Stimulated activated CD8-positive, alpha-beta memory T cell treated with anti-CD3 and anti-CD28 coated beads, Interleukin-4, amount 100 ng/mL, for 48 hours (primary cell): Measurements from ENCODE around the gene RALGPS2.
"Not testable (repeated sequence)": the region's sequence is repeated elsewhere in the genome, so short reads cannot be mapped to it uniquely, and the experiment has no call there.

Experiments used
- DNase-seq: peaks from one replicate; pipeline ENCODE4 v3.0.0-alpha.2; 2020

The RALGPS2 gene

DNA sequence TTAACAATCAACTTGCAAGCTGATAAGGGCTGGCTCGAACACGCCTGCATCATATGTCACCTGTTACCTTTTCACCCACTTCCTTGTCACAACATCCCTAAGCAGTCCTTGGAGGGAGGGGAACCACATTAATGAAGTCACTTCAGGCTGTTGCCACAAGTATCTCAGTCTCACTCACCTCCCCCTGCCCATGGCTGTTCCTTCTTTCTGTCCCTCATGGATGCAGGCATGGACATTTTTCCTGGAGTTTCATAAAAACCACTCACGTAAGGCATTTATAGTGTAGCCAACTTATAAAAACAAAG, 222.6 kb downstream of the RALGPS2 start:
- DNase-seq = no peak

DNA sequence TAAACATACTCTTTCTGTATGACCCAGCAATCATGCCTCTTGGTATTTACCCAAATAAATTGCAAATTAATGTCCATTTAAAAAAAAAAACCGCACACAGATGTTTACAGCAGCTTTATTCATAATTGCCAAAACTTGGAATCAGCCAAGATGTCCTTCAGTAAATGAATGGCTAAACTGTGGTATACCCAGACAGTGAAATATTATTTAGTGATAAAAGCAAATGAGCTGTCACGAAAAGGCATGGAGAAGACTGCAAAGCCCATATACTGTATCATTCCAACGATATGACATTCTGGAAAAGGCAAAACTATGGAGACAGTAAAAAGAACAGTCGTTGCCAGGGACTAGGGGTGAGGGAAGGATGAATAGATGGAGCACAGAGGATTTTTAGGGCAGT, 223.6 kb downstream of the RALGPS2 start:
- no peak for DNase-seq

DNA sequence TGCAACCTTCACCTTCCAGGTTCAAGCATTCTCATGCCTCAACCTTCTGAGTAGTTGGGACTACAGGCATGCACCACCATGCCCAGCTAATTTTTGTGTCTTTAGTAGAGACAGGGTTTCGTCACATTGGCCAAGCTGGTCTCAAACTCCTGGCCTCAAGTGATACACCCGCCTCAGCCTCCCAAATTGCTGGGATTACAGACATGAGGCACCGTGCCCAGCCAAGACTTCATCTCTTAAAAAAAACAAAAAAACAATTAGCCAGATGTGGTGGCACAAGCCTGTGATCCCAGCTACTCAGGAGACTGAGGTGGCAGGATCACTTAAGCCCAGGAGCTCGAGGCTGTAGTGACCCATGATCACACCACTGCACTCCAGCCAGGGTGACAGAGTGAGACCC, 224.8 kb downstream of the RALGPS2 start:
- DNase-seq = not testable (repeated sequence)

DNA sequence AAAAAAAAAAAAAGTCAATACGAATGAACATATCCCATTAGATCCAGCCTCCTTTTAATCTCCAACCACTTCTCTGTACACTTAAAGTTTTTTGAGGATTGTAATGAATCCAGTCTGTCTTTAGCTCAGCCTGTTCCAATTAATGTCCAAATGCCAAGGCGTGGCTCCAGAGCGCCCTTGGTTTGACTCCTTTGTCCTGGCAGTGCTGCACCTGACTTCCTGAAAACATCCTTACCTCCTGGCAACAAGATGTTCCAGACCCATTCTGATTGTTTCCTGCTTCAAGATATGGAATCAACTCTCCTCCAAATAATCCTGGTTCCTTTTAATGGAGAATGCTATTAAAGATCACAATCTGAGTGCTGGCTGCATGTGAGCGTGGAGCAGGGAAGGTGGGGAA, 226.6 kb downstream of the RALGPS2 start:
- no peak for DNase-seq

DNA sequence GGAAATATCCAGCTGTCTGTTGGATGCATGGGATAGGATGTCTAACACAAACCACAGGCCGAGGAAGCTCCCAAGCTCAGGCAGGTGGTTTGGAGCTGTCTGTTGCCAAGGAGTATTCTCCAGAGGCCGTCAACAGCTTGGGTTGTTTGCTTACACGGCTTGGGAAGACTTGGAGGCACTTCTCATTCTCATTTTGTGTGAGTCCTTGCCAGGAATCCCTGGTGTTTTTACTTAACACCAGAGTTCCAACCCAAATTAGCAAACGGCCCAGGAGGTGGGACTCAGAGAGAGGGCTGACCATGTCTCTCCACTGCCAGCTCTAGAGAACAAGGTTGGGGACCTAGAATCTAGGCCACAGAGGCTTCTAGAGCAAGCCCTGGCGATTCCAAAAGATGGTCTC, 228.0 kb downstream of the RALGPS2 start:
- no peak for DNase-seq

DNA sequence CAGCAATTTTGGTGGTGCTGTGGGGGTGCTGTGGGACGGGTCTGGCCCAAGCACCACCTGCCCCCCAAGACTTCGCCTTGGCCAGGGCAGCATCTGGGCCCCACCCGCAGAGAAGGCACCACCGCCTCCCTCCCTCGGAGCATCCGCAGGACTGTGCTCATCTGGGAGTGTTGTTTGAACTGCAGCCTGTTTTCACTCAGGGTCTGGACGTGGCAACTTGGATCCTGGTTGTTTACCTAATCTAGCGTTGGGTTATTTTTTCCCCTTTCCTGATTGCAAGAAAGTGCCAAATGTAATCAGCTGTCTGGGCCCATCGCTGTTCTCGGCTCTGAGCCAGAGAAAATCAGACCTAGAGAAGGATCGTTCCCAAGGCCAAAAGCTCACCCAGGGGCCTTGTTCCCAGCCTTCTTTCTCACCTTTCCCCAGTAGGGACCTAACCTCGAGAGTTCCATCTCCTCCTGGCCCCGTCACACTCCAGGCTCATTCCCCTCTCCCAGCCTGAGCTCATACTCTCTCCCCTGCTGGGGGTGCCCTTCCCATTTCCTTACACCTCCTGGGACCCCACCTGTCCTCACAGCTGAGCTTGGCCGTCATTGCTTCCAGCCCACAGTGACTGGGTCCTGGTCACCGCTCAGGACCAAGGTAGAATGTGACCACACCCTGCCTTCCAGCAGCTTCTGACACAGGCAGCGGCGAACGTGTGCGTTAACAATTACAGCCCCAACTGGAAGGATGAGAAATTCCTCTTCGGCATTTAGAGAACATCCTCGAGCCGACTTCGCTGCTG, 228.7 kb downstream of the RALGPS2 start:
- DNase-seq = no peak

DNA sequence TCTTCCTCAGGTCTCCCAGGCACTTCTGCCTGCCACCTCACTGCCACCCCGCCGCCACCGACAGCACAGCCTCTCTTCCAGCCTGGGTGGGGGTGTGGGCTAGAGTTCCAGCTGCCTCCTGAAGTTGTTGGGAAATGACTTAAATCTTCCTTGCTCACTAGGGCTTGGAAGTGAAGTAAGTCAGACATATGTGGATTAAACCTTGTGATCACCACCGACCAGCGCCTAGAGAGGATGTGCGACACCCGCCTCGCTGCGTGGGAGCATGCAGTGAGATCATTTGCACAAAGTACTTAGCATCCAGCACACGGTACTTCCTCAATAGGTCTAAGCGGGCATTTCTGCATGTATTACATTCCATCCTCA, 229.3 kb downstream of the RALGPS2 start:
- no peak for DNase-seq

DNA sequence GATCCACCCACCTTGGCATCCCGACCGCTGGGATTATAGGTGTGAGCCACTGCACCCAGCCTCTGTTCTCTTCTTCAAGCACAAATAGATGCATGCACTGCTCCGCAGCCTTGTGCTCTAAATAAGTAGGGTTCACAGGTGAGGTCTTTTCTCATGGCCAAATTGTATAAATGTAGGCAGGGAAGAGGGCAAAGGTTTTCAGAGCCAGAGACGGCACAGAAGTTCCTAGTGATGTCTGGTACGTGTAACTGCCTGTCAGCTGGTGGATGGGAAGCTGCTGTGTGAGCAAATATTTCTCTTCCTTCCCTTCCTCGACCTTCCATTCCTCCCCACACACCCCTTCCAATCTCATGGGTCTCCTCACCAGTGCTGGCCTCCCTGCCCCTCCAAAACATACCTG, 229.9 kb downstream of the RALGPS2 start:
- no peak for DNase-seq

DNA sequence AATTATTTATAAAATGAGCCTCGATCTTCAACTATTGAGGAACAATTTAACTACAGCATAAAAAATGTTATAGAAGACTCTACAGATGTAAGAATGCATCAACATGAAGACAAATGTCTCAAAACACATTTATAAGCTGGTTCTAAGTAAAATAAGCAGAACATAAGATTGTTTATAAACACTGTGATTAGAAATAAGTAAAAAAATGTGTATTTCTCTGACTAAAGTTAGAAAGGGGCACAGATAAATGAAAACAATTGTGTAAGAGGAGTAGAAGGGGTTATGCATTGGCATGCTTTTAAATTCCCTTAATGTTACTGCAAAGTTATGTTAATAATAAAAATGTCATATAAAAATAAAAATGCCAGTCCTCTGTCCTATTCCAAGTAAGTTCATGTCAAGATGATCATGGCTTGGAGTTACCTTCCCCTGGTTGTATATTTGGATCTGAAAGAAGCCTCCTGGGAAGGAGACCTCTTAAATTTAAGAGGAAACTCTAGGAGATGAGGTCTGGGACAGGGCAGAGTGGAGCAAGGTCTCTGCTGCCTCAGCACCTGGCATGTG, 230.4 kb downstream of the RALGPS2 start:
- no peak for DNase-seq

DNA sequence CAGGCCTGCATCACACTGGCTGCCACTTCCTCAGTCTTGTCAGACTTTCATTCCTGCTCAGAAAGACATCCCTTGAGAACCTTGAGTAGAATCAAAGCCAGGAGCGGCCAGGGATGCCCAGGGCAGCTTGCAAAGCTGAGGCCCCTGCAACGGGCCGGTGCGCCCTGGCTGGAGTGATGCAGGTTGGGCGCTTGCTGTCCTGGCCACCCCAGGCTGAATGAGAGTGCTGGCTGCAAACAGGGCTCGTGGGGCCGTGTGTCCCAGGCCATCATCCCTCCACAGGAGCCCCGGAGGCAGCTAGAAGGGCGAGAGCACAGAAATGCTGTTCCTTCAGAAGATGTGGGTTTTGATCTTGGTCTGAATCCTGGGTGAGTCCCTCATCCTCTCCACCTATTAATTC, 233.4 kb downstream of the RALGPS2 start:
- no peak for DNase-seq

DNA sequence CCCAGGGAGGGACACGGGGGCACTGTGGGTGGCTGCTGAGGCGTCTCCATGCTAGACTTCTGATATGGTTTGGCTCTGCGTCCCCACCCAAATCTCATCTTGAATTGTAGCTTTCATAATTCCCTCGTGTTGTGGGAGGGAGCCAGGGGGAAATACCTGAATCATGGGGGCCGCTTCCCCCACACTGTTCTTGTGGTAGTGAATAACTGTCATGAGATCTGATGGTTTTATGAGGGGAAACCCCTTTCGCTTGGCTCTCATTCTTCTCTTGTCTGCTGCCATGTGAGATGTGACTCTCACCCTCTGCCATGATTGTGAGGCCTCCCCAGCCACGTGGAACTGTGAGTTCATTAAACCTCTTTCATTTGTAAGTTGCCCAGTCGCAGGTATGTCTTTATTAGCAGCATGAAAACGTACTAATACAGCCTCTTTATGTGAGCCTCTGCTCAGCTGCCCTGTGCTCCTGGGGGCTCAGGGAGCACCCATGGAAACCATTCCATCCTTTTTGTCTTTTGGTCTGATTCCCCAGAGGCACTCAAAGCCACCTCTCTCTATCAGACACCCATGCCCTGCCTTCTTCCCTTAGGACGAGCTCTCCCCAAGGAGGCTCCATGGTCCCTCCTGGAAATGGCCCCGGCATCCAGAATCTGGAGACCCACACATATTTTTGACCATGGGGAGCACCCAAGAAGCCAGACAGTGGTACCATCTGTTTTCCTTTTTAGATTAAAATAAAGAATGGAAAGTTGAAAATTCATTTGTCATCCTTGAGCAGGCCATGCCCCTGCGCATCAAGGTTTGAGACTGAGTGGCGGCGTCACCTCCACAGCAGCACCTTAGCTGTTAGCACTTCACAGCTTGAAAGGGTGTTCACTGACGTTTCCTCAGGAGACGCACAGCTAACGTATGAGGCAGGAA, 234.8 kb downstream of the RALGPS2 start:
- no peak for DNase-seq

DNA sequence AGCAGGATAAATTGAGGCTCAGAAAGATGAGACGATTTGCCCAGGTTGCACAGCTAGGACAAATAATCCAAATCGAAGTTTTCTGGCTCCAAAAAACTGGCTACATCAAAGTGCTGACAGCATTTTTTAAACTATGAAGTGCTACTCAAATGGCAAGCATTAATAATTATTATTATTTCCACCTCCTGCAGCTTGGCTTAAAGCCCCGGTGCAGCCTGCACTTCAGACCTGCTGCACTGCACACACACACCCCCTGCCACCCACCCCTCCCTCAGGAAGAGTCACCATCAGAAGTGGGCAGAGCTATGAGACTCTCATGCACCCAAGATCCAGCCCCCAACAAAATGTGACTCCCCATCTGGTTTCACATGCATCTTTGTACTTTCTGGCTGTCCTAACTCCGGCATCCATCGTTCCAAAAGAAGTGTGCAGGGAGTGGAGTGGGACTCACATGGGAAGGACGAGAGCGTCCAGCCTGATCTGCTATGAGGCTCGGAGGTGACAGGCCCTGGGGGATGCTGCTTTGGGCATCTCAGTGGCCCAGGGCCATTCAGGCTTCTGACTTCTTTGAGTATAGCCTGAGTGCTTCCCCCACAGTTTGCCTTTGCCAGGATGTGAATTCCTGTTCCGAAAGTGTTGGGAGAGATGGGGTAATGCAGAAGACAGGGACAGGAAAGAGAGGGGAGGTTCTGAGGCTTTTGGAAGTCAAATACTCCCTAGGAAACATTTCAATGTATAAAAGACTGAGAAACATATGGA, 235.6 kb downstream of the RALGPS2 start:
- DNase-seq = no peak

DNA sequence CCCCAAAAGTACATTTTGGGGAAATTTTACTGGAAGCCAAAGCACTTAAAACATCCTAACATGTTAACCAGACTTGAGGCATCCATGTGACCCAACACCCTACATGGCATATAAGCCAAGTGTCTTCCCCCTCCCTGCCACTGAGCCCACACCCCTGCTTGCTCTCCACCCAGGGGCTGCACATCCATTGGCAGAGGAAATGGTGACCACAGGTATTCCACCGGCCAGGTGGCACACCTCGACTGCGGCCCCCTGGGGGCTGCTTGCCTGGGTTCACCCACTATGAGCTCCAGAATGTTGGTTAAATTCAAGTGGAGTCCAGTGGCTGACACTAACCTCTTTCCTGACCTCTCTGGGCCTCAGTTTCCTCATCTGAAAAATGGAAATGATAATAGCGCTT, 236.3 kb downstream of the RALGPS2 start:
- DNase-seq = no peak

DNA sequence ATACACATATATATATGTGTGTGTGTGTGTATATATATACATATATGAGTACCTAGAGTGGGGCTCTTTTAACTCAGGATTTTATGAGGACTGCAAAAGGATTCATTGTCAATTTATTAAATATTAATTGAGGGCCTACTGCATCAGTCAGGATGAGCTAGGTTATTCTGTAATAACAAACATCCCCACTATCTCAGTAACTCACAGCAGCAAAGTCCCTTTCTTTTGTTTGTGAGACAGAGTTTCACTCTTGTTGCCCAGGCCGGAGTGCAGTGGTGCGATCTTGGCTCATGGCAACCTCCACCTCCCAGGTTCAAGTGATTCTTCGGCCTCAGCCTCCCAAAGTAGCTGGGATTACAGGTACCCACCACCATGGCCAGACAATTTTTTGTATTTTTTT, 236.8 kb downstream of the RALGPS2 start:
- no peak for DNase-seq

DNA sequence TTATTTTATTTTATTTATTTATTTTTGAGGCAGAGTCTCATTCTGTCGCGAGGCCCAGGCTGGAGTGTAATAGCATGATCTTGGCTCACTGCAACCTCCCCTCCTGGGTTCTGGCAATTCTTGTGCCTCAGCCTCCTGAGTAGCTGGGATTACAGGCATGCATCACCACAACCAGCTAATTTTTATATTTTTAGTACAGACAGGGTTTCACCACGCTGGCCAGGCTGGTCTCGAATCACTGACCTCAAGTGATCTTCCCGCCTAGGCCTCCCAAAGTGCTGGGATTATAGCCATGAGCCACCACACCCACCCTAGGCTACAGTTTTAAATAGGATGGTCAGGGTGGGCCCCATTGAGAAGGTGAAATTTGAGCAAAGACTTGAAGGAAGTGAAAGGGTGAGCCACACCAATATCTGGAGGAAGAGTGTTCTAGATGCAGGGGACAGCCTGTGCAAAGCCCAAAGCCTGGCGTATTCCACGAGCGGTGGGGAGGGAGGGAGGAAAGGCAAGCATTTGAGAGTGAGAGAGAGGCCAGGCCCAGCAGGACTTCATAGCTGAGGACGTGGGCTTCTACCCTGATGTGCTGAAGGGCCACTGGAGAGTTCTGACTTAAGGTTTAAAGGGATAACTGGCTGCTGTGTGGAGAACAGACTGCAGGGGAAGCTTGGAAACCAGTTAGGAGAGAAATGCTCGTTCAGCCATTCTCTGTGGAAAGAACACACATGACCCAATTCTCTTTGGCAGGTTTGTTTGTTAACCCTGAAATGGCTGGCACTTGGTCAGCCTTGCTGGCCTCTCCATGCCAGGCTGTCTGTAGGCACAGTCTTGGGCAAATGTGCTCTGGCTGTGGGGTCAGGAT, 238.0 kb downstream of the RALGPS2 start:
- no peak for DNase-seq

DNA sequence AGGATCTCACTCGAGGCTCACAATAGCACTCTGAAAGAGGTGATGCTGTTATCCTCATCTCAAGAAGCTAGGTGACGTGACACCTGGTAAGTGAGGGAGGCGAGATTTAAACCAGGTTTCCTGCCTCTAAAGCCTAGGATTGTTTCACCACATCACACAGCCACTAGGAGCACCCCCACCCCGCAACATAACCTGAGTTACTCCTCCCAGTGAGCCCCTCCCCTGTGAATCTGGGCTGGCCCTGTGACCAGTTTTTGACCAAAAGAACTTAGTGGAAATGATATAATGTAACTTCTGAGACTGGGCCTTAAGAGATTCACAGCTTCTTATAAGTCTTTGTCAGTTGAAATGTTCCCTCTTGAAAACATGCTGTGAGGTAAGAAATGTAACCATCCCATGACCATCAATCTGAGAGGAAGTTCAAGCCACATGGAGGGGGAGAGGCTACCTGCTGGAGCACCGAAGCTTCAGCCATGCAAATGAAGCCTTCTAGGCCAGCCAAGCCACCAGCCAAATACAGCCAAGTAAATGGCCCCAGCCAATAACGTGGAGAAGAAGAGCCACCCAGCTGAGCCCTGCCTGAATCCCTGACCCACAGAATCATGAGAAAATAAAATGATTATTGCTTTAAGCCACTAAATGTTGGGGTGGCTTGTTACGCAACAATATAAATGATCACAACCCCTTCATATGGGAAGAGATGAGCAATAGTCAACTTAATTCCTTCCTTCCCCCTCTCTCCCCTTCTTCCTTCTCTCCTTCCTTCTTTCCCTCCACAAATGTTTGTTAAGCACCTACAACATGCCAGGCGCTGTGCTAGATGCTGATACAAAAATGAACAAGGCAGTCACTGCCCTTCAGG, 239.7 kb downstream of the RALGPS2 start:
- no peak for DNase-seq

DNA sequence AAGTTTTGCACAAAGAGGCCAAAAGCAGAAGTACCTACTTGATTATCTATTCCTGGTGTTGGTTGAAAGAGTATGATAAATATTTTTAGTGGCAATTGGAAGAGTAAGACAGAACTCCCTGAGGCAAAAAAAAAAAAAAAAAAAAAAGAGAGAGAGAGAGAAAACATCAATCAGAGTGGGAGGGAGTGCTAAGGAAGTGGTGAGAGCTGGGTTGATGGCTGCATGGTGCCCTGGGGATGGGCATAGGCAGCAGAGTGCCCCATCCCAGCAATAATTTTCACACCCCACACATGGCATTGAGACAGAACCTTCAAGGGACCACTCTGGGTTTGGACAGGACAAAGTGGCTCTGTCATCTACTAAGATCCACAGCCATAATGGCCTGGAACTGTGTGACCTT, 241.3 kb downstream of the RALGPS2 start:
- no peak for DNase-seq

DNA sequence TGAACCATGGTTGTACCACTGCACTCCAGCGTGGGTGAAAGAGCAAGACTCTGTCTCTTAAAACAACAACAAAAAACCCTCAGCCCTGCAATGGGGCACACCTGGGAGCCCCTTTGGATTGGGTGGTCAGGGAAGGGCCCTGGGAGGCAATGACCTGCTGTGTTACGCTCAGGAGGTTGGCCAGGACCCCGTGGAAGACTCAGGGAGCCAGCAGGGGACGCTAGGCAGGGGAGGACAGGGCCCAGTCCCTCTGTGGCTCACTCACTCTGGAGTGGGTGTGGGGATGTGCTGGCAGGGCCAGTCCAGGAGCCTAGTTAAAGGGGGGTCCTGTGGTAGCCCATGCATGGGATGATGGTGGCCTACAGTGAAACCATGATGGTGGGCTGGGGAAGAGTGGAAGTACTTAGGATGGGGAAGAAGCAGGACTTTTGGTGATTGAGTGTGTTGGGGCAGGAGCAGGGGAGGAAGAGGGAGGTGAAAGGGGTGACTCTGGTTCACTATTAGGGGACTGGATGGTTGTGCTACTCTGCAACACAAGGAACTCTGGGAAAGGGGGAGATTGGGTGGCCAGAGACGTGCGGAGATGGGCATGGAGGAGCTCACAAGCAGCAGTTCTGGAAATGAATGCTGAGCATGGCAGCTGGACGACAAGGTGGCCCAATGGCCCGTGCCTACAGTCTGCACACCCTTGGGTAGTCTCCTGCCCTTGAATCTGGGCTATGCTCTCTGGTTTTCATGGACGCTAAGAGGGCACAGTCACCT, 244.4 kb downstream of the RALGPS2 start:
- no peak for DNase-seq

DNA sequence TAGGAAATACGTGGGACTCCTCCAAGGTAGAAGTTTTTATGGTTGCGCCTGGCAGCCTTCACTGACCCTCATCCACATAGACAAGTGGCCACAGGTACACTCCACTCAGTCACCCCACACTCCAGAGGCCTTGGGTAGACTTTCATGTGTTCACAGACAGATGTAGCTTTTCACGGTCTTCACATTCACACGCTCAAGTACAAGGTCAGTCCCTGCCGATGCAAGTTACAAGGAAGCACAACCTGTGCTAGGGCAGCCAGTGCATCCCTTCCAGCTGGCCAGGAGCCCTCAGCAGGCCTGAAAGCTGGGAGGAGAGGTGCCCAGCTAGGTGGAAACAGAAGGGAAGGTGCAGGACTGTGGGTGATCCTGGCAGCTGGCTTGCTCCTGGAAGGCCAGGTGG, 245.1 kb downstream of the RALGPS2 start:
- no peak for DNase-seq
